Upper lobe of left lung (tissue), 6 donors: ENCODE results near the gene VRTN. TPM values are rescaled to one million over a fixed set of nuclear protein-coding genes. Genes with fewer than 3 reads are reported as not detected.
A peak's percentile ranks its signal among the peaks of the same experiment; 100 is the strongest.

Experiments
- ATAC-seq, 2 donors: fragments of 200-7000 bp; cut with Tn5 transposase; one replicate each; pipeline ENCODE4 v1.9.1; 2022; ENCODE audit warnings: mild to moderate bottlenecking in 2 of 2, moderate library complexity in 2 of 2; ENCODE audit not compliant: low FRiP score in 2 of 2
- DNase-seq, 2 donors: peaks; one replicate each; pipeline ENCODE4 v3.0.0-alpha.2; 2019 to 2020
- H3K27ac ChIP-seq, 4 donors: fragments of 200-600 bp; sonication (generic); one replicate each; pipeline ENCODE4 v1.5.1; 2016 to 2019
- H3K27me3 ChIP-seq, 4 donors: fragments of 200-600 bp; sonication (generic); one replicate each; pipeline ENCODE4 v1.5.1; 2017 to 2019
- H3K36me3 ChIP-seq, 4 donors: fragments of 200-600 bp; sonication (generic); one replicate each; pipeline ENCODE4 v1.5.1; 2016 to 2019
- H3K4me1 ChIP-seq, 4 donors: fragments of 200-600 bp; sonication (generic); one replicate each; pipeline ENCODE4 v1.5.1; 2018 to 2019
- H3K4me3 ChIP-seq, 4 donors: fragments of 200-600 bp; sonication (generic); one replicate each; pipeline ENCODE4 v1.5.1; 2017 to 2019; ENCODE audit warnings: mild to moderate bottlenecking in 2 of 4, moderate library complexity in 1 of 4
- H3K9me3 ChIP-seq, 4 donors: fragments of 200-600 bp; sonication (generic); one replicate each; pipeline ENCODE4 v1.5.1; 2018 to 2019
- EP300 ChIP-seq, 4 donors: sonication (generic); formaldehyde crosslinking; IDR thresholded peaks; one replicate each; pipeline ENCODE4 v1.5.1; 2017; ENCODE audit warnings: antibody characterized with exemption in 4 of 4, control low read depth in 2 of 4
- POLR2A ChIP-seq, 4 donors: fragments of 450-650 bp; IDR thresholded peaks; one replicate each; pipeline ENCODE4 v1.5.1; 2016 to 2017; ENCODE audit warnings: antibody characterized with exemption in 4 of 4, mild to moderate bottlenecking in 2 of 4
- POLR2AphosphoS5 ChIP-seq, 2 donors: sonication (generic); formaldehyde crosslinking; IDR thresholded peaks; one replicate each; pipeline ENCODE4 v1.5.1; 2017; ENCODE audit warnings: antibody characterized with exemption in 2 of 2
- WGBS, 2 donors: methylation state at CpG; one replicate each; pipeline ENCODE4 v1.1.5; 2017 to 2018; 5-methylcytosine and 5-hydroxymethylcytosine counted together
- total RNA-seq, 6 donors: library from RNA; depleted of rRNA in 4 of 6; stranded (reverse); fragments of >200 nt in 4 of 6; gene quantifications; one replicate each; pipeline versions ENCODE4 v1.1.0 to v1.2.1, GENCODE V29; 2016 to 2021
- TF ChIP-seq, protein P1 (sequence below), 6 experiments: fragments of 450-650 bp in 4 of 6; fragments of 200-600 bp in 2 of 6; sonication (generic) in 2 of 6; IDR thresholded peaks; one replicate each; pipeline ENCODE4 v1.5.1; 2016 to 2019; ENCODE audit warnings: antibody characterized with exemption in 6 of 6
- donor health status: DM: no; HTN: no; CAD: no; lungs with moderate emphysema.
- donor health status: DM: no; HTN: yes; CAD: no; lungs with severe emphysema.

VRTN gene, protein sequence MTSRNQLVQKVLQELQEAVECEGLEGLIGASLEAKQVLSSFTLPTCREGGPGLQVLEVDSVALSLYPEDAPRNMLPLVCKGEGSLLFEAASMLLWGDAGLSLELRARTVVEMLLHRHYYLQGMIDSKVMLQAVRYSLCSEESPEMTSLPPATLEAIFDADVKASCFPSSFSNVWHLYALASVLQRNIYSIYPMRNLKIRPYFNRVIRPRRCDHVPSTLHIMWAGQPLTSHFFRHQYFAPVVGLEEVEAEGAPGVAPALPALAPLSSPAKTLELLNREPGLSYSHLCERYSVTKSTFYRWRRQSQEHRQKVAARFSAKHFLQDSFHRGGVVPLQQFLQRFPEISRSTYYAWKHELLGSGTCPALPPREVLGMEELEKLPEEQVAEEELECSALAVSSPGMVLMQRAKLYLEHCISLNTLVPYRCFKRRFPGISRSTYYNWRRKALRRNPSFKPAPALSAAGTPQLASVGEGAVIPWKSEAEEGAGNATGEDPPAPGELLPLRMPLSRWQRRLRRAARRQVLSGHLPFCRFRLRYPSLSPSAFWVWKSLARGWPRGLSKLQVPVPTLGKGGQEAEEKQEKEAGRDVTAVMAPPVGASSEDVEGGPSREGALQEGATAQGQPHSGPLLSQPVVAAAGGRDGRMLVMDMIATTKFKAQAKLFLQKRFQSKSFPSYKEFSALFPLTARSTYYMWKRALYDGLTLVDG
- under 1 TPM in 2 of 6 donors, not detected in 4; 0.09 to 0.10 TPM for total RNA-seq

DNA sequence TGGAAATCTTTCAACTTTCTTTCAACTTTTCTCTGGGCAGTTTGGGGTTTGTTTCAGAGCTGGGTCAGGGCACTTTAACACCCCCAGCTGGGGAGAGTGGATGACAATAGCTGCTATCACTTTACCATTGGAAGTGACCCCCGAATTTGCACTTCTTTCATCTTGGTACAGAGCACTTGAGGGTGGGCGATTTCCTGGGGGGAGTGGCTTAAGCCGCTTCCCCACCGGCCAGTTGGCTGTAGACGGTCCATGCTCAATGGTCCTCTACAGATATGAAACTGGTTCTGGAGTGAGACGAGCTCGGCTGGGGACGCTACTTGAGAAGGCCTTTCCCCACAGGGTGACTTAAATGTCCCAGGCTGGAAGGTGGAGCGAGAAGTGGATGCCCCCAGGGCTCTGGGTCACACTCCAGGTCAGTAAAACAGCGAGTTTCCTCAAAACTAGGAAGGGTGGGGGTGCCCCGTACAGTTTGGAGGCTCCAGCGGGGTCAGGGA, at the start of gene VRTN:
Gene VRTN, plus strand, starts transcription at position 231 of the 494 bp plus-strand sequence. CDS start 8,313 bp downstream, outside the sequence.
- no peaks in the 10 kb centered on the region for H3K9me3 ChIP-seq
- no peak for ATAC-seq
- 58 to 71% methylated on average over 12 of the region's 12 CpGs for WGBS, 2 donors
- DNase-seq, result no peak
- H3K36me3 ChIP-seq, result no peaks in the 10 kb centered on the region
- H3K4me3 ChIP-seq, result no peak within 1 kb of the TSS
- H3K4me1 ChIP-seq, result no peaks in the 10 kb centered on the region
- no peak for TF ChIP-seq POLR2A (IDR thresholded peaks at IDR 0.05)
- TF ChIP-seq, protein P1, sequence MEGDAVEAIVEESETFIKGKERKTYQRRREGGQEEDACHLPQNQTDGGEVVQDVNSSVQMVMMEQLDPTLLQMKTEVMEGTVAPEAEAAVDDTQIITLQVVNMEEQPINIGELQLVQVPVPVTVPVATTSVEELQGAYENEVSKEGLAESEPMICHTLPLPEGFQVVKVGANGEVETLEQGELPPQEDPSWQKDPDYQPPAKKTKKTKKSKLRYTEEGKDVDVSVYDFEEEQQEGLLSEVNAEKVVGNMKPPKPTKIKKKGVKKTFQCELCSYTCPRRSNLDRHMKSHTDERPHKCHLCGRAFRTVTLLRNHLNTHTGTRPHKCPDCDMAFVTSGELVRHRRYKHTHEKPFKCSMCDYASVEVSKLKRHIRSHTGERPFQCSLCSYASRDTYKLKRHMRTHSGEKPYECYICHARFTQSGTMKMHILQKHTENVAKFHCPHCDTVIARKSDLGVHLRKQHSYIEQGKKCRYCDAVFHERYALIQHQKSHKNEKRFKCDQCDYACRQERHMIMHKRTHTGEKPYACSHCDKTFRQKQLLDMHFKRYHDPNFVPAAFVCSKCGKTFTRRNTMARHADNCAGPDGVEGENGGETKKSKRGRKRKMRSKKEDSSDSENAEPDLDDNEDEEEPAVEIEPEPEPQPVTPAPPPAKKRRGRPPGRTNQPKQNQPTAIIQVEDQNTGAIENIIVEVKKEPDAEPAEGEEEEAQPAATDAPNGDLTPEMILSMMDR (IDR thresholded peaks at IDR 0.05), result no peak
- H3K27ac ChIP-seq, result no peak within 1 kb of the TSS
- no peaks in the 10 kb centered on the region for H3K27me3 ChIP-seq

DNA sequence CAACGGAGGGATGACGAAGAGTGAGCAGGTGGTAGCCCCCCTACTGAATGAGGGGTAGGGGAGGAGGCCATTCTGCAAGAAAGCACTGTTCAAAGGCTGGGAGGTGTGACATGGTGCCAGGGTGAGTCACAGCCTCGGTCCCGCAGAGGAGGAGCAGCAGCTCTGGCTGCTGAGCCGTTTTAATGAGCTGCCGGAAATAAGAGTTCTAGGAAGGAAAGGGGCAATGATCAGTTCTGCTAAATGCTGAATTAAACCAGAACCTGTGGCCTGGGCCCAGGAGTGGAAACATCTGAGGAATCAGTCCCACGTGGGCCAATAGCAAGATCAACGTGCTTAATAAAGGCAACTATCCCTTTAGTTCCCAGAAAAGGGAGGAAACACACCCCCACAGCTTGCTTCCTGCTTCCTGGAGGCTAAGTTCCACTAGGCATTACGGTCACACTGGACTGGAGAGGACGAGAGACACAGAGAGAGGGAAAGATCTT, 49.2 kb upstream of the VRTN start:
- no peaks in the 10 kb centered on the region for H3K27me3 ChIP-seq
- TF ChIP-seq, protein P1 (IDR thresholded peaks at IDR 0.05), result no peak
- peak; percentile 13 to 37 for TF ChIP-seq POLR2AphosphoS5 (IDR thresholded peaks at IDR 0.05)
- TF ChIP-seq EP300 (IDR thresholded peaks at IDR 0.05), result peak in 1 of 4 donors; percentile 47
- peaks cover 4 to 53% (median 36%) of the 10 kb centered on the region in 4 donors for H3K36me3 ChIP-seq
- ATAC-seq (no peak), DNase-seq (no peak)
- peaks cover 13 to 24% (median 17%) of the 10 kb centered on the region in 4 donors for H3K4me1 ChIP-seq
- H3K4me3 ChIP-seq, result no peak overlapping the region
- peak overlapping the region; percentile 27 to 60 (median 43) for H3K27ac ChIP-seq
- WGBS, 2 donors, result 53 to 57% methylated on average over 9 to 10 of the region's 10 CpGs
- H3K9me3 ChIP-seq, result no peaks in the 10 kb centered on the region

DNA sequence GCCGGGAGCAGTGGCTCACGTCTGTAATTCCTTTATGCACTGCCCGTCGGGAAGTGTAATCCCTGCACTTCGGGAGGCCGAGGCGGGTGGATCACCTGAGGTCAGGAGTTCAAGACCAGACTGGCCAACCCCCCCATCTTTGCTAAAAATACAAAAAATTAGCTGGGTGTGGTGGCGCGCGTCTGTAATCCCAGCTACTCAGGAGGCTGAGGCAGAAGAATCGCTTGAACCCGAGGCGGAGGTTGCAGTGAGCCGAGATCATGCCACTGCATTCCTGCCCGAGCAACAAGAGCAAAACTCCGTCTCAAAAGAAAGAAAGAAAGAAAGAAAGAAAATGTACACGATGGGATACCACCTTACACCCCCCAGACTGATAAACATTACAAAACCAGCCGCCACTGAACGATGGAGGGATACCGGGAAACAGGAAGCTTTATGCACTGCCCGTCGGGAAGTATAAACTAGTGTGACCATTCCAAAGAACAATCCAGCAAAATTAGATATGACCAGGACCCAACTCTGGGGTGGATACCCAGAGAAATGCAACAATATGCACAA, 46.6 kb upstream of the VRTN start:
- peak overlapping the region; percentile 45 to 95 (median 84) for H3K4me3 ChIP-seq
- no peak for ATAC-seq
- H3K4me1 ChIP-seq, result peaks cover 13 to 24% (median 17%) of the 10 kb centered on the region in 4 donors
- H3K36me3 ChIP-seq, result peaks cover 0 to 29% (median 15%) of the 10 kb centered on the region in 4 donors
- H3K9me3 ChIP-seq, result no peaks in the 10 kb centered on the region
- TF ChIP-seq POLR2A (IDR thresholded peaks at IDR 0.05) (no peak), EP300 (IDR thresholded peaks at IDR 0.05) (no peak), POLR2AphosphoS5 (IDR thresholded peaks at IDR 0.05) (no peak)
- TF ChIP-seq, protein P1 (IDR thresholded peaks at IDR 0.05), result no peak
- peak overlapping the region in 2 of 4 donors; percentile 90 for H3K27ac ChIP-seq
- H3K27me3 ChIP-seq, result no peaks in the 10 kb centered on the region
- no peak for DNase-seq
- 20 to 24% methylated on average over 22 of the region's 22 CpGs for WGBS, 2 donors

DNA sequence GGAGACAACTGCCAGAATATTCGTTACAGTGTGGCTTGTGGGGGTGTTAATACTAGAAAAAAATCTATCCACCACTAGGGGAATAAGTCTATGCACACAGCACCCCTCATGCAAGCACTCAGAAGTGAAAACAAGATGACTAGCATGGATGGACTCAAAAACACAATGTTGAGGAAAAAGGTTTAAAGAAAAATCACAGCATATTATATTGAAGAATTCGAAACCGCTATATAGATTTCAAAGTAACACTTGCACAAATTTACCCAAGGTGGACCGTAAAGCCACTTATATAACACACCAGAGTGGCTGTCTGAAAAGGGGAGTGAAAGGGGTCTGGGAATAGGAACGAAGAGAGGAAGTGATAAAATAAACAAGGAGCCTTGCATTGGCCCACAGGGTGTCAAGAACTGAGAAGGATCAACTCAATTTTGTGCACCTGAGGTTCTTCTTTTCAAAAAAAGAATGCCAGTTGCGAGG, 46.1 kb upstream of the VRTN start:
- ATAC-seq (peak; percentile 75 to 86), DNase-seq (no peak)
- H3K9me3 ChIP-seq, result no peaks in the 10 kb centered on the region
- H3K4me3 ChIP-seq, result peak overlapping the region; percentile 45 to 95 (median 84)
- TF ChIP-seq POLR2A (IDR thresholded peaks at IDR 0.05), result no peak
- TF ChIP-seq, protein P1 (IDR thresholded peaks at IDR 0.05), result peak; percentile 31 to 61 (median 46)
- H3K4me1 ChIP-seq, result peaks cover 13 to 24% (median 17%) of the 10 kb centered on the region in 4 donors
- H3K27me3 ChIP-seq, result no peaks in the 10 kb centered on the region
- 0 to 1% methylated on average over 6 of the region's 6 CpGs for WGBS, 2 donors
- H3K27ac ChIP-seq, result peak overlapping the region; percentile 85 to 90 (median 88)
- H3K36me3 ChIP-seq, result peaks cover 0 to 23% (median 13%) of the 10 kb centered on the region in 4 donors
